Measurements from ENCODE around the gene FAM53B.

GRCh38 chr10:124705381-124705740 is 38.8 kb downstream of the FAM53B start:
- TF ChIP-seq CTCF (IDR thresholded peaks at IDR 0.05), result no peak
- TF ChIP-seq POLR2A (IDR thresholded peaks at IDR 0.05), result no peak

Measured in body of pancreas (tissue), 4 donors.